GM21619 (cell line): ENCODE data around the gene PCSK5.
"Not testable (repeated sequence)": the region's sequence is repeated elsewhere in the genome, so short reads cannot be mapped to it uniquely, and the experiment has no call there.

Source experiments
- ATAC-seq: cut with Tn5 transposase; IDR thresholded peaks from one replicate; pipeline ENCODE4 v1.9.1; 2021; ENCODE audit not compliant: unreplicated experiment

The PCSK5 gene

GRCh38 chr9:76044266-76044819 is 153.9 kb downstream of the PCSK5 start:
- ATAC-seq, result no peak

GRCh38 chr9:76045221-76045620 is 154.7 kb downstream of the PCSK5 start:
- ATAC-seq, result no peak

DNA sequence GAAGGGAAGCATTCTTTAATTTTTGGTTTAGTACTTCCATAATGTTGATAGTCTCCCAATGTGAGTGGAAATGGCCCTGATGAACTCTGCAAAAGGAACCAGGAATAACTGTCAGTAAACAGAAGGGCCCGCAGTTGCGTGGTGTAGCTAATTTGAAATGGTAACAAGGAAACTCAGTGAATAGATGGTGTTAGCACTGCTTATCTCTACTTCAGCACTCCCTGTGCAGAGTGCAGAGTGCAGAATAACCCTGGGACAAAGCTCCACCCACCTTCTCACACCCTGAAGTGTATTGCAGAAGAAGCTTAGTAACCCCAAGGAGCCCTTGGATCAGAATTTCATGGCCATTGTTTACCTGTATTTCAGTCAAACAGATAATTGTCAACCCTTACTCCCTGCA is 158.9 kb downstream of the PCSK5 start:
- ATAC-seq, result no peak

GRCh38 chr9:76067696-76068095 is 177.2 kb downstream of the PCSK5 start:
- ATAC-seq, result no peak

- no peak for ATAC-seq
Measured at GRCh38 chr9:76077537-76077936, 187.1 kb downstream of the PCSK5 start.

- ATAC-seq, result not testable (repeated sequence)
Measured at GRCh38 chr9:76081281-76081680, 190.8 kb downstream of the PCSK5 start.

- no peak for ATAC-seq
Measured at GRCh38 chr9:76082057-76082456, 191.6 kb downstream of the PCSK5 start.

GRCh38 chr9:76085596-76085995 is 195.1 kb downstream of the PCSK5 start:
- no peak for ATAC-seq

DNA sequence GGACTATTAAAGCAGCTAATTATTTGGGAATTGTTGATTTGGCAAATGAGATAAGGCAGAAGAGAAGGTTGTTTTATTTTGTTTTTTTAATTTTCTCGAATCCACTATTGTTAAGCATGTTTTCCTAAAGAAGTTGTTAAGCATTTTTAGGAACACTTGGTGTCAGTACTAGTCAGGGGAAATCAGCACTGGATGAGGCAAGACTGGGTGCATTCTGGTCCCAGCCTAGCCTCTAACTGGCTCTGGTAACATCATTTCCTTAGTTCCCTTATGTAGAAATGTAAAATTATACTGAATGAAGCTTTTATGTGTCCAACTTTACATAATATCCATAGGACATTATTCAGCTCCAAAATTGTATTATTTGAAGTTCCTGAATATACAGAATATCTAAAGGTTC is 196.1 kb downstream of the PCSK5 start:
- ATAC-seq, result no peak

DNA sequence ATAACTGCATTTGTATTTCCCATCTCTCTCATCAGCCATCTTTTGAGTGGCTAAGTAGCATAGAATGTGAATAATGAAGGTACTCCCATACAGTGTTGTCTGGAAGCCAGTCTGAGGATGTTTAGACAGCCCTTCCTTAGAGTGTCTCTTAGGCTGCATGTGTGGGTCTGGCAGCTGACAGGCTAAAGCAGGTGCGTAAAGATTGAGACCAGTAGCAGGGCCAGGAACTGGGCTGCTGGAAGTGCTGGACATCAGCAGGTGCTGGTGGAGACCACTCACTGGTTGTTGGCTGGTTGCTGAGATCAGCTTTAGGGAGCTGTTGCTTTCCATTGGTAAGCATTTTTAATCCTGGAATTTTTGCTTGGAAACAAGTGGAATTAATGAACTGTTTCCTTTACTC is 197.5 kb downstream of the PCSK5 start:
- ATAC-seq, result no peak

DNA sequence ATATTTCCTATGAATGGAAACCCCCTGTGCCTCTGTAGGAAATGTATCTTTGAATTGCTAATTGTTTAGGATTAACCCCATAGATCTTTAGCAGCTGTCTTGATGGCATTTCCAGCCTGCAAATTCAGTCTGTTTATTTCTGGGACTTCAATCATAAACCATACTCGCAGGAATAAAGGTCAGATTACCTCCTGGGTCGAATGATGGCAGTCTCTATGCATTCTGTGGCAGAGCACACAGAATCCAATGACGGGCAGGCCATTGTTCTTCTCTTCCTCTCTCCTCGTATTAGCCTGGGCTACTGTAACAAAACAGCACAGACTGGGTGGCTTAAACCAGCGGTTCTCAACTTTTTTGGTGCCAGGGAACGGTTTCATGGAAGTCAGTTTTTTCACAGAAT is 199.9 kb downstream of the PCSK5 start:
- ATAC-seq, result no peak

GRCh38 chr9:76090909-76091308 is 200.4 kb downstream of the PCSK5 start:
- ATAC-seq, result no peak

- ATAC-seq, result no peak
Measured at GRCh38 chr9:76092572-76092971, 202.1 kb downstream of the PCSK5 start.

GRCh38 chr9:76095585-76095984 is 205.1 kb downstream of the PCSK5 start:
- no peak for ATAC-seq

DNA sequence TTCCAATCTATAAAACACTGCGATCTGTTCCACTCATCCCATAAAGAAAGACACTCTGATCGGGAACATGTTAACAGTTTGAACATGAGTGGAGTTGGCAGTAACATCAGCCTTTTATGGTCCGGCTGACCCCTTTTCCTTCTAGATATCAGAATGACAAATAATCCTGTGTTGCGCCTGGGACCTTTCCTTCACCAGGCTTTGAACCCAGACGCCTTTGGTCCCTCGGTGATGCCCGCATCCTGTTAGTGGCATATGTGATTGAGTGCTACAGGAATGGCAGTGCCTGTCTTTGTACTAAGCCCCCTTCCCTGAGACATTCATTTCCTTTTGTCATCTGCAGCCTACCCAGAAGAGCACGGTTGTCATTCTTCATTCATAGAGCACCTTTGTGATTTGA is 209.0 kb downstream of the PCSK5 start:
- ATAC-seq, result no peak

DNA sequence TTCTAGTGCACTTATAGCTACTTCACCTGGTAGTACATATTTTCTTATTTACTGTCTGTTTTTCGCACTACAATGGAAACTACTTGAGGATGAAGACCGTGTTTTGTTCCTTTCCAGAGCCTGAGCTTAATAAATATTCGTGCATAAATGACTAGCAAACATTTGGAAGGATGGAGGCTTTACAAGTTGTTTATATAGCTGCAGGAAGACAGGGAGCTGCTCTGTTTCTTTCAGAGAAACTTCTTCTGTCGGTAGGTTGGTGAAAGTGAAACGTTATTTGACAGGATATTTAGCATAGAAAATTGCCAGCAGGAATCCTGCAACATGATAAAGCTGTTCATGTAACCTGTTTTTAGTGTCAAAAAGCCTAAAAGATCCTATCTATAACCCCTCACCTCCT is 210.6 kb downstream of the PCSK5 start:
- ATAC-seq, result no peak

GRCh38 chr9:76101491-76101890 is 211.0 kb downstream of the PCSK5 start:
- ATAC-seq, result no peak

GRCh38 chr9:76101947-76102346 is 211.5 kb downstream of the PCSK5 start:
- no peak for ATAC-seq

- ATAC-seq, result no peak
Measured at GRCh38 chr9:76103531-76104315, 213.2 kb downstream of the PCSK5 start.

DNA sequence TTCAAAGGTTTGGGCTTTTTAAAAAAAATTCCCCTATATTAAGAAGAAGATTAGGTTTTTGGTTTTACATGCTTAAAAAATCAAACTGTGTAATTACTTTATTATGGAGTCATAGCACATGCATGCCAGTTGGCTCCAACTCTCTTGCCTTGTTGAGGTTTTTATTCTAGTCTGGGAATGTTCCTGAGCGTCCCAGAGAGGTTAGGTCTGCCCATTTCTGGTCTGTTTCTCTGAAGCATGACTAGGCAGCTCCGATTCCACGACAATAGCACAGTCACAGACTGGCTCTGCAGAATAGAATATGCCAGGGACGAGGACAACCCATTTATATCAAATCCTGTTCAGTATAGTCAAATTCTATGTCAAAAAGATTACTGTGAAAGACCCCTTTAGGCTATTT is 217.0 kb downstream of the PCSK5 start:
- ATAC-seq, result no peak

DNA sequence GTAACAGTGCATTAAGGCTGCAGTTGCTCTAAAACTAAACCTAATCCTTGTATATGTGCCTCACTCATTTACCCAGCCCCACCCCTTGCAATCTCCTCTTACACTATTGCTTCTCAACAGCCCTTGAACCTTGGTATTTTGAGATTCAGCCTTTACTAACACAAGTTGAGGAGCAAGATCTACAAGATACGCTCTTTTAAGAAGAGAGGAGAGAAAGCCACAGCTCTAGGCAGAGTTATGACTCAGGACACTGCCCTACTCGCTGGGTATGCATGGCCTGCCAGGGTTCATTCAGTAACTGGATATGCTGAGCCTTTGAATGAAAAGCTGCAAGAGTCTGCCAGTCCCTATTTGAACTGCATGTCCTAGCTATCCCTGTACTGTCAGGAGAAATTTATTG is 219.5 kb downstream of the PCSK5 start:
- ATAC-seq, result no peak

DNA sequence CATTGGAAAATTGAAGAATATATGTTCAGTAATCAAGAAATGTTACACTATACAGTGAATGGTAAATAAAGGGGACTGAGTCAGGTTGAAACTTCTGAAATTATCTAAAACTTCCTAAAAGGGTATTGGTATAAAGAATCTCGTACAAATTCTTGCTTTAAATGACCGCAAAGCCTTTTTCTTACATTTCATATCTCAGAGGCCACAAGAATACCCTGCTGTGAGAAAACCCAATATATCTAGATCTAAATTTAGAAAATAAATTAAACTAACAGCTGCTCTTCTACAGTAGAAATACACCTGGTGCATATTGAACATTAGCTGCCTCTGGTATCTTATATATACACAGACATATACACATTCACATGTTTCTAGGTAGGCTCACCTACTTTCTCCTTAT is 221.7 kb downstream of the PCSK5 start:
- ATAC-seq, result no peak

- no peak for ATAC-seq
Measured at GRCh38 chr9:76114144-76114543, 223.7 kb downstream of the PCSK5 start.
